HUES6 (cell line): Measurements from ENCODE around the gene ULBP3.
A peak's percentile ranks its signal among the peaks of the same experiment; 100 is the strongest.

Experiments
- H3K27ac ChIP-seq: 2 replicates; pipeline ENCODE4 v1.7.0; 2013; ENCODE audit warnings: low read depth, mild to moderate bottlenecking, low read length, inconsistent platforms
- H3K27me3 ChIP-seq: 2 replicates; pipeline ENCODE4 v1.6.1; 2013; ENCODE audit warnings: low read length; ENCODE audit not compliant: control insufficient read depth, insufficient read depth
- H3K36me3 ChIP-seq: 2 replicates; pipeline ENCODE4 v1.6.1; 2013; ENCODE audit warnings: low read length; ENCODE audit not compliant: control insufficient read depth, insufficient read depth
- H3K4me1 ChIP-seq: 2 replicates; pipeline ENCODE4 v1.6.1; 2013; ENCODE audit warnings: low read length; ENCODE audit not compliant: control insufficient read depth, insufficient read depth
- H3K4me3 ChIP-seq: 2 replicates; pipeline ENCODE4 v1.5.1; 2013; ENCODE audit warnings: low read depth, low read length
- H3K9ac ChIP-seq: one replicate; pipeline ENCODE4 v1.6.1; 2013; ENCODE audit warnings: mild to moderate bottlenecking, low read length
- H3K9me3 ChIP-seq: 2 replicates; pipeline ENCODE4 v1.6.1; 2013; ENCODE audit warnings: low read depth, low read length; ENCODE audit not compliant: control insufficient read depth, insufficient read depth

The ULBP3 gene

DNA sequence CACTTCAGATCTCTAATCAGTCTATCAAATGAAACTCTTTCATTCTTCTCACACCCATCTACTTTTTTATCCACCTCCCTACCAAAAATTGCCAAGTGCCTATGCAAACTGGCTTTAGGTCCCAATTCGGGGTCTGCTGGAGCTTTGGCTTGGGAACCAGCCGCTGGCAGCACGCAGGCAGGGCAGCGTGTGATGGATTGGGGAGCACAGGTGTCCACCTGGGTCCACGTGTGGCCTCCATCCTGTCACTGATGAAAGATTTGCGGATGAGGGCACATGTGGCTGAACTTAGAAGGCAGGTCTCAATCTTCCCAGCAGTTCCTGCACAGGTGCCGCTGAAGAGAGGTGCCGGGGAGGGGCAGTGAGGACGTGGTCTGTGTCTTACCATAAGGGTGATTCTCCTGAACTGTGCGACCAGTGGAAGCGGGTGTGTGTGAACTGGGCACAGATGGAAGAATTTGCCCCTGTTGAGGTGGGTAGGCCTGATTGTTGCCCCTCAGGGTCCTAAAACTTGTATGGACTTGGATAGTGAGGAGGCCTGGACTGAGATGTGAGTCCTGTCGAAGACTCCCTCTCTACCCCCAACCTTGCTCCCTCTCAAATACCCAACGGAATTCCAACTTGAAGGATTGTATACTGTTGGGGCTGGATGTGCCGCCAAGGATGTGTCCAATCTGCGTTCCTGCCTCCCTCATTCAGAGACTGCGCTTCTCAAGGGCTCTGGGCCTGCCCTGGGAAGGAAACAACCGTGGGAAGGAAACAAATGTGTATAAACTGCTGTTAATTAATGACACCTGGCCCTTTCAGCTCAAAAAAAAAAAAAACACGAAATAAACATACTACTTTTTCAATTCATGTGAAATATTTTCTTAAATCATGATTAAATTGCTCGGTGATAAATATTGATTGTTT lies 25.2 kb downstream of the ULBP3 start:
- H3K27me3 ChIP-seq = peaks cover 56% of the 10 kb centered on the region
- H3K9ac ChIP-seq = no peak overlapping the region
- no peaks in the 10 kb centered on the region for H3K36me3 ChIP-seq
- H3K9me3 ChIP-seq = no peaks in the 10 kb centered on the region
- H3K4me1 ChIP-seq = no peaks in the 10 kb centered on the region
- no peak overlapping the region for H3K4me3 ChIP-seq
- H3K27ac ChIP-seq = no peak overlapping the region

DNA sequence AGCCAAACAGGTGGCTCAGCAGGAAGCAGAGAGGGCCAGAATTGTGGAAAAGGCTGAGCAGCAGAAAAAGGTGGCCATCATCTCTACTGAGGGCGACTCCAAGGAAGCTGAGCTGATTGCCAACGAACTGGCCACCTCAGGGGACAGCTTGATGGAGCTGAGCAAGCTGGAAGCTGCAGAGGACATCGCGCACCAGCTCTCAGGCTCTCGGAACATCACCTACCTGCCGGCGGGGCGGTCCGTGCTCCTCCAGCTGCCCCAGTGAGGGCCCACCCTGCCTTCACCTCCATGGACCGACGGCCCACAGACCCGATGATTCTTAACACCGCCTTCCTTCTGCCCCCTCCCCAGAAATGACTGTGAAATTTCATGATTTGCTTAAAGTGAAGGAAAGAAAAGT lies 25.8 kb downstream of the ULBP3 start:
- Histone ChIP-seq H3K27me3 (peaks cover 61% of the 10 kb centered on the region), H3K9me3 (no peaks in the 10 kb centered on the region), H3K27ac (no peak overlapping the region), H3K9ac (no peak overlapping the region), H3K4me1 (no peaks in the 10 kb centered on the region; the same call in 1 of the 2 replicates), H3K36me3 (no peaks in the 10 kb centered on the region), H3K4me3 (no peak overlapping the region)

DNA sequence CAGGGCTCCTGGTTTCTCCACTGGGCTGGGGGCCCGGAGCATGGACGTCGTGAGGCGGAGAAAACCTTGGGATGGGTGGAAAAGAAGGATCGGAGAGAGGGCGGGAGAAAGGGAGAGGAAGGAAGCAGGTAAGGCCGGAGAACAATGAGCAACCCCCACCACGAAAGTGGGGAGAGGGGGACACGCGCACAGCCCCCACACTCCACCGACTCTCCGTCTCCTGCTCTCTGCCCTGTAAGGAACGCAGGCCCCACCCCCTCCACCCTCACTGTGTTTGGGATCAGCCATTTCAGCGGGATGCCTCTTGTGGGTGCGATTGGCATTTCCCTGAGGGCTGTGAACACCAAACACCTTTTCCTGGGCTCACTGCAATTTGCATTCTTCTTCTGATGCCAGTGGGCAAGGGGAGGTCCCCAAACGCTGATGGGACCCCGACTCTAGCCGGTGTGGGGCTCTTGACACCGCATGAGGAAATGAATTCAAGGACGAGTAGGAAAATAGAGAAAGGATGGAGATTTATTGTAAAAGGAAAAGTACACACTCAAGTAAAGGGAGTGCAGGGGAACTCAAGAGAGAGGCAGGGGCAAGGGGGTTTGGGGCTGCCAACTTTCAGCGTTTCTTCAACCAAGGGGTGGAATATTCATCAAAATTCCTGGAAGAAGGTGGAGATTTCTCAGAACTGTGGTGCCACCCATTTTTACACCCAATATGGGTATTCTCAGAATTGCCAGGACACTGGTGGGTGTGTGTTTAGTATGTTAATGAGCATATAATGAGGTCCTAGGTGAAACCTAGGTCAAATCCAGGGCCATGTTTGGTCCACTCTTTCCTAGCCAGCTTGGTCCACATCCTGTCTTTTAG lies 30.5 kb downstream of the ULBP3 start:
- Histone ChIP-seq H3K27me3 (peaks cover 98% of the 10 kb centered on the region), H3K9me3 (no peaks in the 10 kb centered on the region), H3K4me1 (no peaks in the 10 kb centered on the region; the same call in 1 of the 2 replicates), H3K4me3 (peak overlapping the region; percentile 52), H3K27ac (no peak overlapping the region), H3K9ac (no peak overlapping the region), H3K36me3 (no peaks in the 10 kb centered on the region)

DNA sequence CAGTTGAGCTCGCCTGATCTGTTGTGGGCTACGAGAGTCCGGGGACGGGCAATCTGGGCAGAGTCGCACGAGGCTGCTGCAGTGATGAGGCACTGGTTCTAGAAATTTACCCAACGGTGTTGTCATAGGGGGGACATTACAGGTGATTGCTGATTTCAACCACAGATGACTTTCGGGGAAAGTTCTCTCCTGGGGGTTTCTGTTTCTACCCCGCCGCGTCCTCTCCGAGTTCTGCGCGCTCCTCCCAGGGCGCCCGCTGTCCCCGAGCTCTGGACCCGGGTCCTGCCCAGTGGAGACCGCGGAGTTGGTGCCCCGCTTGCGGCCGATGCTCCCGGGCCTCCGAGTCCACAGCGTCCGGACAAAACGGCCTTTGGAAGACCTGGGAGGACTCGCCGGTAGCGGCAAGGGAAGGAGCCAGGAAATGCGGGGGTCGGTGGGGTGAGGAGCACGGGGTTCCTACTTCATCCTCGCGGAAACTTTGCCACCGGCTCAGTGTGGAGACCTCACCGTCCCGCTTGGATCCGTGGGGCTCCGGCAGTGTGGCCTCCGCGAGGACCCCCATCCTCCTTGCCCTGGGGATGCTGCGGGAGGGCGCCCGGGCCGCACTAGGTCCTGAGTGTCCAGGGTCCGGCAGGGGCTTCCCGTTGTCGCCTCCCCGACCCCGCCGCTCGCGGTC lies 31.3 kb downstream of the ULBP3 start:
- Histone ChIP-seq H3K27ac (no peak overlapping the region), H3K27me3 (peaks cover 98% of the 10 kb centered on the region), H3K36me3 (no peaks in the 10 kb centered on the region), H3K4me3 (peak overlapping the region; percentile 52), H3K4me1 (no peaks in the 10 kb centered on the region; the same call in 1 of the 2 replicates), H3K9me3 (no peaks in the 10 kb centered on the region), H3K9ac (no peak overlapping the region)

GRCh38 chr6:150036081-150036480 lies 32.8 kb downstream of the ULBP3 start:
- no peak overlapping the region for H3K4me3 ChIP-seq
- H3K4me1 ChIP-seq = no peaks in the 10 kb centered on the region; the same call in 1 of the 2 replicates
- peaks cover 95% of the 10 kb centered on the region for H3K27me3 ChIP-seq

DNA sequence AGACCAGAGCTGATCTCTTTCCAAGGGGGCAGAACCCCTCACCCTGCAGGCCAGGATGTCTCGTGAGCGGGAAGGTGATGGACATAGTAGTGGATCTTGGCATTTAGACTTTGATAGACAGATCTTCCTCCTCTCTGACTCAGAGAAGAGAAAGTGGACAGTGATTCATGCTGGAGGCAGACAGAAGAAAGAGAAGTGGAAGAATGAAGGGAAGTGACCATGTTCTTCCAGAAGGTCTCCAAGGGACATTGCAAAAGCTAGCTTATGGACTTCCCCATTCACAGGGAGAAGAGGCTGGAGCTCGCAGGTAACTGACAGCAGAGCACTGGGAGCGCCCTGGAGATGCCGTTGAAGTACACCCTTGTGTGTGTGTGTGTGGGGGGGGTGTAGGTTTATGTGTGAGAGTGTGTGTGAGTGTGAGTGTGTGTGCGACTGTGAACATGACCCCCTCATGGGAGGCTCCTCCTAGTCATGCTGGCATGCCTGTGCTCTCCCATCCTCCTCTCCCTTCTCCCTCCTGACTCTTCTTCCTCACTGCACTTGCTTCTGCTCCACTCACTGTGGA lies 35.6 kb downstream of the ULBP3 start:
- no peak overlapping the region for H3K4me3 ChIP-seq
- H3K27me3 ChIP-seq = peaks cover 93% of the 10 kb centered on the region
- H3K4me1 ChIP-seq = no peaks in the 10 kb centered on the region; the same call in 1 of the 2 replicates
- no peaks in the 10 kb centered on the region for H3K36me3 ChIP-seq
- H3K9me3 ChIP-seq = no peaks in the 10 kb centered on the region
- H3K27ac ChIP-seq = no peak overlapping the region
- H3K9ac ChIP-seq = no peak overlapping the region

More at GRCh38 chr6:150036081-150036480, 32.8 kb downstream of the ULBP3 start:
- Histone ChIP-seq H3K9me3 (no peaks in the 10 kb centered on the region), H3K9ac (no peak overlapping the region), H3K27ac (no peak overlapping the region), H3K36me3 (no peaks in the 10 kb centered on the region)

DNA sequence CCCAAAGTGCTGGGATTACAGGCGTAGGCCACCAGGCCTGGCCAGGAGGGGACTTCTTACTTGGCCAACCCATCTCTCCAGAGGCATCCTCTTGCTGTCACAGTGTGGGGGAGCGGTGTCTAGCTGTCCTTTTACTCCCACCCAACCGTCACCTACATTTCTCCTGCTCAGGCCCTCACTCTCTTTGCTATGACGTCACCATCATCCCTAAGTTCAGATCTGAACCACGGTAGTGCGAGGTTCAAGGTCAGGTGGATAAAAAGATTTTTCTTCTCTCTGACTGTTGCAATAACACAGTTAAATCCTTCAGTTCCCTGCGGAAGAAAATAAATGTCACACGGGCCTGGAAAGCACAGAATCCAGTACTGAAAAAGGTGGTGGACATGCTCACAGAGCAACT lies 36.3 kb downstream of the ULBP3 start:
- no peaks in the 10 kb centered on the region for H3K4me1 ChIP-seq
- no peaks in the 10 kb centered on the region for H3K36me3 ChIP-seq
- H3K27ac ChIP-seq = no peak overlapping the region
- no peaks in the 10 kb centered on the region for H3K9me3 ChIP-seq
- no peak overlapping the region for H3K4me3 ChIP-seq
- no peak overlapping the region for H3K9ac ChIP-seq
- H3K27me3 ChIP-seq = peaks cover 93% of the 10 kb centered on the region

DNA sequence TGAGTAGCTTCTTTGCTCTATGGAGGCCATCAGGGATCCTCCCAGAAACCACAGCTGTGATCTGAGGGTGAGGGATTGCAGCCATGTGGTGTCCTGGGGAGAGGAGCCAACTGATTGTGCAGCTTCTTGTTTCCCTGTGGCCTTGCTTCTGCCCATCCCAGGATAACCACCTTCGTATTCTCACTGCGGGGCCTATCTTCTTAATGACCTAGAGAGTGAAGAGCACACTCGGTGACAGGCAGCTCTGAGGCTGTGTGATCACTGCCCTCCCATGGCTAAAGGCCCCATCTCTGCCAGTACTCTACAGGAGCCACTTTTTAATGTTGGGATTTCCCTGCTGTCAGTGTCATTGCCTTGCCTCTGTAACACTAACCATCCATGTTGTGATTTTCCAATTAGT lies 38.3 kb downstream of the ULBP3 start:
- Histone ChIP-seq H3K9me3 (no peaks in the 10 kb centered on the region), H3K4me1 (peaks cover under 1% of the 10 kb centered on the region; the same call in 1 of the 2 replicates), H3K27me3 (peaks cover 93% of the 10 kb centered on the region), H3K9ac (no peak overlapping the region), H3K36me3 (no peaks in the 10 kb centered on the region), H3K27ac (no peak overlapping the region), H3K4me3 (no peak overlapping the region)

GRCh38 chr6:150029749-150030148 lies 39.2 kb downstream of the ULBP3 start:
- H3K36me3 ChIP-seq = no peaks in the 10 kb centered on the region
- H3K27ac ChIP-seq = no peak overlapping the region
- H3K4me1 ChIP-seq = peaks cover 7% of the 10 kb centered on the region; the same call in 1 of the 2 replicates
- no peaks in the 10 kb centered on the region for H3K9me3 ChIP-seq
- H3K9ac ChIP-seq = no peak overlapping the region
- peaks cover 93% of the 10 kb centered on the region for H3K27me3 ChIP-seq
- no peak overlapping the region for H3K4me3 ChIP-seq

DNA sequence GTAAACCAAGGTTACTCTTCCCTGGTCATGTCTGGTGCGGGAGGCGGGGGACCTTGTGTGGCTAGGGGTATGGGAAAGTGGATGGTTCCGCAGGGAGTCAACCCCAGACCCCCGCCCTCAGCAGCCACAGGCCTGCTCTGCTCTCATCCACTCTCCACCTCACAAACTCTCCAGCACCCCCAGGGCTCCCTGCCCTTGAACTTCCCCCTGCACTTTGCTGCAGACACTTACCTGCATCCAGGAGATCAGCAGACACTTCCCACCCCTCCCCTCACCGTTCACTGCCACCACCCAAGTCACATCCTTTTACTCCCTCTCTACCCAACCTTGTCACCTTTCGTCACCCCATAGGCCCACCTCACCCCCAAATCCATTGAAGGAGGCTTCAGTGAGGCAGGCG lies 39.6 kb downstream of the ULBP3 start:
- H3K4me3 ChIP-seq = no peak overlapping the region
- H3K4me1 ChIP-seq = peaks cover 7% of the 10 kb centered on the region; the same call in 1 of the 2 replicates
- H3K27me3 ChIP-seq = peaks cover 93% of the 10 kb centered on the region
- H3K36me3 ChIP-seq = no peaks in the 10 kb centered on the region
- H3K9me3 ChIP-seq = no peaks in the 10 kb centered on the region
- no peak overlapping the region for H3K27ac ChIP-seq
- H3K9ac ChIP-seq = no peak overlapping the region
